SK-MEL-5 (cell line): ENCODE data around the gene RND3. TPM values are rescaled to one million over a fixed set of nuclear protein-coding genes. Genes with fewer than 3 reads are reported as not detected.

Experiments
- DNase-seq: peaks from one replicate; pipeline ENCODE4 v3.0.0-alpha.2; 2016; ENCODE audit warnings: low read depth, low spot score
- in situ Hi-C: cut with HindIII; loops from 2 replicates; pipeline ENCODE4 v1.10.0; 2016; ENCODE audit warnings: low sequenced_read_pairs, high pct_unique_total_duplicates, low pct_unique_long_range_greater_than_20kb
- total RNA-seq: library from RNA; depleted of rRNA; stranded (reverse); fragments of >200 nt; shearing (Covaris generic); gene quantifications from 2 replicates; pipeline ENCODE4 v1.2.3, GENCODE V29; 2014

RND3 gene
- total RNA-seq, 1 experiment from 2014 or later: 13.2 TPM

DNA sequence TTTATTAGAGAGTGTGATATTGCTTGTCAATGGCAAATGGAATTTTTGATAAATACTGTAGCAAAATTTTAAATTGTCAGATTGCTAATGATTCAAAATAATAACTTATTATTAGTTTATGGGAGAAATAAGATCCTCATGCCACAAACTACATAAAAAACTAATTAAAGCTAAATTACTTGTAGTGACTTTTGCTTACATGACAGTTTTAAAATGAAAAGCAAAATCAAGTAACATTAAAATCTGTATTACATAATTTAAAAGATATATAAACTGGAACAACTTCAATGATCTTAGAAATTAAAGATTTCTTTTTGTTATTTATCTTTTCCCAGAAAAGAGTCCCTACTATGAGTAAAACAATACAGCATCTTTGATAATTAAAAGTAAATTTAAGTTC lies 17.7 kb upstream of the RND3 start:
- DNase-seq: no peak
- in situ Hi-C loops: no loop called here

DNA sequence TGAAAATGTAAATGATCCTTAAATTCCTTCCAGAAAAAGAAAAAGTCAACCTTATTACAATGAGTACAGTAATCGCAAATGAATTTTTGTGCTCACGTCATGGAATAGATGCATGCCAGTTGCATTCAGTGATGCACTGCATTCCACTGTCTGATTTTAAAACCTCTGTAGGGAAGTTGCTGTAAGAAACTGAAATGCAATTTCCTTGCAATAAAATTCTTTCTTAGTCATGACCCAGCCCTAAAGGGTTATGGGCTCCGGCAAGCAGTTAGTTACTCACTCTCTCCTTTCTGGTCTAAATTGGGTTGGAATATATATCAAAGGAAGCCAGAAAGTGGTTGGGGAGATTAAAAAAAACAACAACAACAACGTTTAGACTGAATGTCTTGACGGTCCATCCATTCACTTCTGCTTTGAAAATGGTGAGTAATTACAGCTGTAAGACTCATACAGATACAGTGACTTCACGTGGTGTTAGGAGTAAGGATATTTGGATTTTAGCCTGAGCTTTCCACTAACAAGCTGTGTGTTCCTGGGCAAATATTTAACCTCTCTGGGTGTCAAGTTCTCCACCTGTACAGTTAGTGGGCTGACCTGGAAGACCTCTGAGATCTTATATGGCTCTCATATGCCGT lies 8.6 kb upstream of the RND3 start:
- no peak for DNase-seq

DNA sequence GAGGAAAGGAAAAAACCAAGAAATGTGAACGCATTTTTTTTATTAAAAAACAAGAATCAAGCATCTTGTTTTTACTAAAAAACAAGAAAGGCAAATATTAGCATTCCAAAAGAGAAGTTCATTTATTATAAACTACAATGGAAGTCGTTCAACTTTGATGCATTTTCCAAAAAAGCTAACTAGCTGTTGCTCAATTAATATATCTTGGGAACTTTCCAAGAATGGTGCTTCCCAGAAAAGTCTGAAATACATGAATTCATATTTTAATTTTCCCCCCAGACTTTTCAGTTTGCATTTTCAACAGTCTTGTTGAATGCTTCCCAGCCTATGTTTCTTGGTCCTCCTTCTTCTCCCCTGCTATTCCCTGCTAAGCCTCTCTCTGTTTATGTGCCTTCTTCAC lies 7.5 kb upstream of the RND3 start:
- no peak for DNase-seq
- in situ Hi-C loops: no loop called here

More for the DNA sequence above, 8.6 kb upstream of the RND3 start:
- in situ Hi-C loops: no loop called here

DNA sequence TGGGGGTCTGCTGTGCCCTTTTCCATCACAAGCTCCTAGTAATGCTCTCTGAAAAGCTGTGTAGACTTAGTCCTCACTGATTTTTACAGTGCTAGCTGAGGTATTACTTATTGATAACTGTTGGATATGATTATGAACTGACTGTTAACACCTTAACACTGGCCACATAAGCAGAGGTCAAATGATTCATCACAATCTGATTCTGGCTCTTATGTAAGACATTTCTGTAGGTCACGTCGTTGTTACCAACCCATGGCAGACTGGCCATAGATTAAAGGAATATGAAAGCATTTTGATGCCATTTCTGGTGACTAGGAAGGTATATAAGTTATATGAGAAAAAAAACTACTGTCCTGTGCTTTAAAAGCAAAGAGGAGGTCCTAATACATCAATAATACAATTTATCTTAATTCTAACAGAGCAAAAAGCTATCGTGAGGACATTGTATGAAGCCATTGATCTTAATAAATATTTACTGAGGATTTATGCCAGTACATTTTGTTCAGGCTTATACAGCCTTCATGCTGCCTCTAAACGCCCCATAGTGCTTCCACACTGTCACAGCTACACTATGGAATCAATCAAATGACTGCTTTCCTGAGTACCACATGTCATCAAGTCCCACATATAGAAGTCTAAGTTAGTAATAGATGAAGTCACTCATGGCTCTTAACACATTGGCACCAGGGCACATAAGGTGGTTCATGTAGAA lies 6.9 kb upstream of the RND3 start:
- no peak for DNase-seq
- in situ Hi-C loops: no loop called here

DNA sequence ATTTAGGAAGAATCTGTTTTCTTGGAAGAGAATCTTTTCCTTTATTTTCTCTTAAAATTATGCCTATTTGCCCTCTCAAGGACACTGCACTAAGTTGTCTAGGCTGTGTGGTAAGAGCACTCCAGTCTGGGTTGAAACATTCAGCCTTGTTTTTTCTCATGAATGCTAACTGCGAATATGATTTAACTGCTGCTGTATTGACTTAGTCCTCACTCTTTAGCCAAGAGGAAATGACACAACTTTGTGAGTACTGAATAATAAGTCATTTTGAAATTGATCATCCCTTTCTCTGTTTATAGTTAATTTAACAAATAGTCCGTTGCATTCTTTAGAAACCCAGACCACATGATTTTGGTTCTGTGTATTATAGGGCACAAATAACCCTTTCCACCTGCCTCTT lies 4.5 kb upstream of the RND3 start:
- in situ Hi-C loops: no loop called here
- no peak for DNase-seq

DNA sequence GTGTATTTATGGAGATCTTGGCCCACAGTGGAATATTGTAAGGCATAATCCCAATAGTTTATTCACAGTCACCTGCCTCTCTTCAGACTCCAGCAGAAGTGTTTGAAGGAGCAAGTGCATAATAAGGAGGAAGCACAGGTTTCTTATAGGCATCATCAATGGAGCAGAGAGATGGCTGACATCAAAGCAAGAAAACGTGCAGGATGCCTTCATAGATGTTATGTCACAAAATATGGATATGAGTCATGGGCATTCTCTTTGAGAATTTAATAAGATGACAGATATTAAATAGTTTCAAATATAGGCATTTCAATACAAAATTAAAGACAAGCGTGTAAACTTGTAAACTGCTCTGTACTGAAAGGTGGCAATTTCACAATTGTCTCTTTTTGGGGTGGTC lies 4.0 kb upstream of the RND3 start:
- DNase-seq: no peak
- in situ Hi-C loops: no loop called here

DNA sequence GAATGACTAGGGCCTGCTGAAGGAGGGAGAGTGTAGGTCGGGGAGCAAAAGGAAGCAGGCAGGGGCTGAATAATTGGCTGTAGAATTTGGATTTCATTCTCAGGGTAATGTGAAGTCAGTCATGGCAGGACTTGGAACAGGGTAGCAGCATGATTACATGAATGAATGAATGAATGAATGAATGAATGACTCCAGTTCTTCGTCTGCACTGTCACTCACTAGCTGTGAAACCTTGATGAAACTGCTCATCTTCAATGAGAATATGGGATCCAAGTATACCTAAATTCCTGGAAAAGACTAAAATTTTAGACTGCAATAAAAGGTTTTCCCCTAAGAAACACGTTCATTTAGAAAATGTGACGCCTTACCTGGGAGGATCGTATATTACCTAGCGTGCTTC lies 3.0 kb upstream of the RND3 start:
- DNase-seq: no peak
- in situ Hi-C loops: no loop called here

DNA sequence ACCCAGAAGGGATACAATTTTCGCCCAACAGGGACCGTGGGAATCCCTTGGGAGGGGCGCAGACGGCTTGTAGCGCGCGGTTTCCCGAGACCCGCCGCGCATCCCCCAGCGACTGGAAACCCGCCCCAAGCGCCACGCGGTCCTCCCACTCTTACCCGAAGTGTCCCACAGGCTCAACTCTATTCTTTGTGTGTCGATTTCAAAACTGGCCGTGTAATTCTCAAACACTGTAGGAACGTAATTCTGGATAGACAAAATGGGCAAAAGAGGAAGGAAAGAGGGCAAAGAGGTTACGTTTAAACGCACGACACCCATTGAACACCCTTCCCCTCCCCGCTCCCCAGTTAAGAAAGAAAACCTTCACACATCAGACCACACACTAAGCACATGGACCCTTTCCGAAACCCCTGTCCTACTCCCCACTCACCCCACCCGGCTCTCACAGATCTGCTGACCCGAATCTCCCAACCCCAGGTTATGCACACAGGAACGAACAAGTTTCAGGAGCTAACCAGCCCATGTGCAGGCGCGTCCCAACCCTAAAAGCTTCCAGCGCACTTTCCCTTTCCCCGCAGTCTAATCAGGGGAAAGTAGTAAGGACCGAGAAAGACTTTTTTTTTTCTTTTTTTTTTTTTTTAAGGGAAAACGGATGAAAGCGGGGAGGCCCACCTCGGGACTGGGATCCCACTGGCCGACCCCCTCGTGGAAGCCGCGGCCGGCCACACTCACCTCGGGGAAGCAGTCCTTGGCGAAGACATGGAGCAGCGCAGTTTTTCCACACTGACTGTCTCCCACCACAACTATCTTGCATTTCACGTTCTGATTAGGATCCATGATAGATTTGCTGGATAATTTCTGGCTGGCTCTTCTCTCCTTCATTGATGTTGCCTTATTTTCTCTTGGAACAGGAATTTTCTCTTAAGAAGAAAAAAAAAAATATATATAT lies 655 bp downstream of the RND3 start:
- in situ Hi-C loops: no loop called here
- peak; percentile 24 for DNase-seq

DNA sequence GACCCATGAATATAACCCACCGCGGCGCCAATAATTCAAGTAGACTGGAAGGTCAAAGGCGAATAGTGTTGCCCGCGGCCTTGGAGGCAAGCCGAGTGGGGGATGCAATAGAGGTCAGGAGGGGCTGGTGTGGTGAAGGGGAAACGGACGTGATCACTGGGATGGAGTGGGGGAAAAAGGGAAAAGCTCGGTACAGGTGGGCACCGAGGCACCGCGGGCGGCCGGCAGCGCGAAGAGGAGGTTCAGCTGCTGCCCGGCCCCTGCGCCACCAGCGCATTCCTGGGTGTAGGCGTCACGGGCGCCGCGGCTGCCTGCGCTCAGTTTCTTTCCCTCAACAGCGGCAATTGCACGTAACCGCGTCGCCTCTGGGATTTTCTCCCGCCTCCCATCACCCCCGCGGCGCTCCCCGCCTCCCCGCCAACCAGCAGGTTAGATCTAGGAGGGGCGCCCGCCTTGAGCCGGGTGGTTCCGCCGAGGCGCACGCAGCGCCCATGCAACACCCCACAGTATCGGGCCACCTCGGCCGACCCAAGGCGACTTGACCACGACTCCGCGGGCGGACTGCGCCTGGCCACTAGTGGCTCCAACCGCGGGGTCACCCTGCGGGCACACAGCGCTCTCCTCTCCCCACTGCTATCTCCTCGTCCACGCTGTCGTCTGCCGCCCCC lies 1.5 kb downstream of the RND3 start:
- in situ Hi-C loops: no loop called here
- peak; percentile 16 for DNase-seq

DNA sequence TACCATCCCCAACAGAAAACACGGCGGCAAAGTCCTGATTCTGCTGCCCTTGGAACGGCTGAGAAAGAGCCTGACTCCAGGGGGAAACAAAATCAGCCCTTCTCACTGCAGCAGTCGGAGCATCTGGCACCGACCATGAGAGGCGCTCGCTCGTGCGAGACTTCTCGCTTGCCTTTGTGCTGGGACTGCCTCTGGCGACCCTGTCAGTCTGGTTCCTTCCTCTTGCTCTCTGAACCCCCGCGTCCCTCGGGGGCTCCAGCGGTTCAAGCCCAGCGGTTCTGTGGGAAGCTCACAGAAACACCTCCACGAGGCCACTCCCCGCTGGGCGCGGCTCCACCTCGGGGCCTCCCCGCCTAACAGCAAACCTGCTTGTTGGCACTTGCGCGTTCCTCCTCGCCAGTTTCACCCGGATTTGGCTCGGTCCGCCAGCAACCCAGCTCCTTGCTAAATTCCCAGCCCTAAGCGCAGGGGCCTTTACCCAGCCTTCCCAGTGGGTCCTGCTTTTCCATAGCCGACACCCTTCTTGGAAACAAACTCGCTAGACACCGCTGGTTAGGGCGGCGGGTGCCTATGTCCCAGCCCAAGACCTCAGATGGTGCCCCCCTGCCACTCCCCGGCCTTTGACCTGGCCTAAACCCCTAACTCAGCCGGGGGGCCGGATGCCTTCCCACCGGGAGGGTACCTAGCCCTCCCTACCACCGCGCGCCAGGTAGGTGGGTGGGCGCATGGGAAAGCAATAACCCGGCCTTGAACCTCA lies 2.2 kb downstream of the RND3 start:
- DNase-seq: peak; percentile 50

DNA sequence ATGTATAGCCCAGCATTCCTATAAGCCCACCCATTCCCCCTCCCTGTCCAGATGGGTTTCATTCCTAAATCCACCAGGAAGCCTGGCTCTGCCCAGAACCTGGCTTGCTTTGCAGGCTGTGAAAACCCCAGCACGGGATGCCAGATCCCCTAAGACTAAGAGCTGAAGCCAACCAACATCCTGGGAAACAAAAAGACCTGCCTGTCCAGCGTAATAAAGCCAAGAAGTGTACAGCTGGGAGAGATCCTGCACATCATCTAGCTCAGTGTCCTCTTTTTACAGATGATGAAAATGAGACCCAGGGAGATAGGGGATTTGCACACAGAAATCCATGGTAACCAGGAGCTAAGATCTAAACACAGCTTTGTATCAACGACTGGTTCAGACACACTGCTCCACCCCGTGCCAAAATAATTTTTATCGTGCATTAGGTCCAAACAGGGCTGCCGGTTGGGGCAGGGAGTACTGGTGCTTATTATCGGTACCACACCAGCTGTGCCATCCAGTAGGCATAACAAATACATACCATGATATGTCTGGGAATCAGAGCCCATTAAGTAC lies 2.9 kb downstream of the RND3 start:
- in situ Hi-C loops: no loop called here
- no peak for DNase-seq

More for the DNA sequence above, 2.2 kb downstream of the RND3 start:
- in situ Hi-C loops: no loop called here

DNA sequence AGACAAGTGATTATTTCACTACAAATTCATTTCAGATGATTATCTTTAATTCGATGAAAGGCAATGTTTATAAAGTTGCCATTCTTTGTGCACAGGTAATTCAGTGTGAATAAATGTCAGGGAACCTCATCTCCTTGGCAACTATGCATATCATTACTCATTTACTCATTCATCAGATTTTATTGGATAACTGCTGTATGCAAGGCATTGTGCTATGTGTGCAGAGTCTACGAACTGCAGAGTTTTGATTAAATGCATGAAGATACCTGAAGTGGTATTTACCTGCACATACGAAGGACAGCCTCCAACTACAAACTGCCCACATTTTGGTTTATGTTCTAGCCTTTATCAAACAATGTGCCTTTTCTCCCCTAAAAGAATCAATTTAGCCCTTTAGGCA lies 3.5 kb downstream of the RND3 start:
- in situ Hi-C loops: no loop called here
- DNase-seq: no peak

DNA sequence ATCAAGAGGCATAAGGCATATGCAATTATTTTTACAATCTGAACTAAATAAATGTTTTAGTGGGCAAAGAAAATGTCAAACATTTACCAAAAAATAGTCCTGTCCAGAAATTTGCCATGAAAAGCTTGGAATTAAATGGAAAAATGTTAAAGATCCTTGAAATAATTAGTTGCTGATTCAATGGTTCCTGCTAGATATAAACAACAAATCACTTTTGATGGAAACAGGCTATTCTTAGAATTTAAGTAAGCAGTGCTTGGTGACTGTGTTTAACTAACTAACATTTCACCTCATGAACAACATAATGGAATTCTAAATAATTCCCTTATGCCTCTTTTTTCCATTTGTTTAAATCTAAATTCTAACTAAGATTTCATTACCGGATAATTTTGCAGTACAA lies 3.9 kb downstream of the RND3 start:
- in situ Hi-C loops: no loop called here
- no peak for DNase-seq

DNA sequence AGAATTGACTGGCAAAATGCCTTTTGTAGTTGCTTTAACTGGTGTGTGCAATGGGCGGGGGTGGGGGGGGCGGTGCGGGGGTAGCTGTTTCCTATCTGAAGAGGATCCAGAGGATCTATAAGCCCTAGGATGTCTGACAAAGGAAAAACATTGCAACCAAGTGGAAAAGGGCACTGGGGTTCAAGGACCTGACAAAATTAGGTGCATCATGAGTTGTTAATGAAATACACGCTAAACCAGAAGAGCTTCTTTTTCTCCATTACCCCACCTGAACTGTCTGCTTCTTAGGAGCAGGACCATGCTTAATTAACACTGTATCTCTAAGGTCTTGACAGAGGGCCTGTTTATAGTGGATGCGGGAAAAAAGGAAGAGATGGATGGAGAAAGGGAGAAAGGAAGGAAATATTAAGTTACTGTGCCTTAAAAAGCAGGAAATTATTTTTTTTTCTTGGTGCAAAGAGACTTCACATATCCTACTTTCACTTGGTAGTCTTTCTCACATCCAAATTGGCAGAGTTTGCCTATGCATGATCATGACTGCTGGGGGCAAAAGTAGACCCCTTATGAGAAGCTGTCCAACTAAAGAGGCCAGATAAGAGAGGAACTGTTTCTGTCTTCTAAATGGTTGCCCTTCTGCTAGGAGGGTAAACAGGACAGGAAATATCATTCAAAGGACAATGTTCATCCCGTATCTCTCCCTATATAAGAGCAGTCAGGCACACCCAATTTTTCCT lies 4.6 kb downstream of the RND3 start:
- in situ Hi-C loops: no loop called here
- DNase-seq: no peak

DNA sequence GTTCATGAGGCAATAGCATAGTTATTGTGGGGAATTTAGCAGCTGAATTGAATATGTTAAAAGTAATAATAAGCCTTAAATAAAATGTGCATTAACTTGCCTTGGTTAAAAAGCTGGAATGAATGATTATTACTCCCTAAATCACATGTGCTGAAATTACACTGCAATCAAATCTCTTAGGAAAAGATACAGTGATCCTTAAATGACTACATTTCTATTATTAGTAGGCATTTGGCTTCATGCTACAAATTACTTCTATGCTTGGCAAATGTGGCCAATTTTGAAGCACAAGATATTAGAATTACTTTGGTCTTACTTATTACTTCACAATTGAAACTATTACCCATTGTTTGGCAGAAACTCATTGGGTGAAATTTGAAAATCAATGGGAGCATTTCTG lies 5.4 kb downstream of the RND3 start:
- in situ Hi-C loops: no loop called here
- DNase-seq: no peak

DNA sequence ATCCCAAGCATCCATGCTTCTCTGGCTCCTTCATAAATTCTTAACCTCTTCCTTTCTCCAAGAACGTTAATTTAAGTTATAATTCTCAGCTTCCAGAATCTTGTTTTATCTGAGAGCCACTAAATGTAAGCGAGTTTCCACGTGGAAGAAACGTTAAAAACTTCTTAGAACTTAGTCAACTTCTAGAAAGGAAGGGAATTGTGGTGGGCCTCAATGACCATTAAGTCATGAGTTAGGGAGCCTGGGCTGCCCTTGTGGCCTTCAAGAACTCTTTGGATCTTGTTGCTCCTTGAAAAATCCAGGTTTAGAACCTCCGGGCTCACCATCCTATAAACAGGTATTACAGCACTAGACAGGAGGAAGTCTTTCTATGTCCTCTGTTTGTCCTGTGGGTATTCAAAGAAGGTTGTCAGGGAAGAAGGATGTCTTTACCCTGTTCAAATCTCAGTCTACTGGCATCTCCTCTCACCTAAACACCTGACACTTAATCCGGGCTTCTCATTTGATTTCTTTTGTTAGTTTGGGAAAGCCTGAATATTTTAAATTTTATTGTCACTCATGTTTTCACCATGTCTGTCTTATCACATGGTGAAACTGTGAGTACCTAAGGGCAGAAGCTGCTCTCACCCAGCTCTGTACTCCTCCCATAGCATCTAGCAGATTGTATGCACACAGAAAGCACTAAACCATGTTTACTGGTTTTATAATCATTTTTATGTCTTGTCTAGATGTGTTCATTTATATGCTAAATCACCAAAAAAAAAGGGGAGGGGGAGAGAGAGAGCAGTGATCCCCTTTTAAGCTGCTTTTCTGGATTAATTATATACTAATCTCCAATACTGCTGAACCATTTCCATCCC lies 6.3 kb downstream of the RND3 start:
- DNase-seq: no peak
- in situ Hi-C loops: no loop called here
